HL-60 (cell line): ENCODE data around the gene TBC1D22B.

Experiments
- CTCF ChIP-seq: IDR thresholded peaks from one replicate; pipeline ENCODE4 v1.5.1; 2011; ENCODE audit warnings: low read length, control low read depth, inconsistent platforms; ENCODE audit not compliant: insufficient read depth
- GABPA ChIP-seq: IDR thresholded peaks from 2 replicates; pipeline ENCODE4 v1.6.1; 2012; ENCODE audit warnings: low read depth
- POLR2AphosphoS5 ChIP-seq: IDR thresholded peaks from 2 replicates; pipeline ENCODE4 v1.6.1; 2012; ENCODE audit warnings: low read depth
- REST ChIP-seq: IDR thresholded peaks from 2 replicates; pipeline ENCODE4 v1.6.1; 2012; ENCODE audit warnings: low read depth; ENCODE audit not compliant: insufficient replicate concordance
- SPI1 ChIP-seq: IDR thresholded peaks from 2 replicates; pipeline ENCODE4 v1.6.1; 2012; ENCODE audit warnings: low read depth, mild to moderate bottlenecking, borderline replicate concordance

GRCh38 chr6:37372116-37372515 lies 114.5 kb downstream of the TBC1D22B start:
- TF ChIP-seq REST, result no peak
- no peak for TF ChIP-seq CTCF
- TF ChIP-seq POLR2AphosphoS5, result no peak
- TF ChIP-seq GABPA, result no peak
- no peak for TF ChIP-seq SPI1
